WERI-Rb-1 (cell line): ENCODE data around the gene NME4.

Source experiments
- DNase-seq: peaks from one replicate; pipeline ENCODE4 v3.0.0-alpha.2; 2020
- H3K27ac ChIP-seq: fragments of 250-450 bp; sonication (Bioruptor Pico); 2 replicates; pipeline ENCODE4 v1.5.1; 2020; ENCODE audit warnings: mild to moderate bottlenecking, moderate library complexity
- H3K27me3 ChIP-seq: fragments of 250-450 bp; sonication (Bioruptor Pico); 2 replicates; pipeline ENCODE4 v1.5.1; 2021; ENCODE audit warnings: mild to moderate bottlenecking, low read depth, moderate library complexity; ENCODE audit not compliant: insufficient read depth, severe bottlenecking
- H3K36me3 ChIP-seq: fragments of 250-450 bp; sonication (Bioruptor Pico); 2 replicates; pipeline ENCODE4 v1.5.1; 2020; ENCODE audit warnings: mild to moderate bottlenecking, moderate library complexity
- H3K4me3 ChIP-seq: 2 replicates; pipeline ENCODE4 v1.5.1; 2011; ENCODE audit warnings: low read depth, mild to moderate bottlenecking, control low read depth, low read length
- H3K9me3 ChIP-seq: fragments of 250-450 bp; sonication (Bioruptor Pico); 2 replicates; pipeline ENCODE4 v1.5.1; 2021; ENCODE audit warnings: mild to moderate bottlenecking, moderate library complexity; ENCODE audit not compliant: severe bottlenecking
- CTCF ChIP-seq: IDR thresholded peaks from 2 replicates; pipeline ENCODE4 v1.5.1; 2011; ENCODE audit warnings: low read depth, mild to moderate bottlenecking, control low read depth, inconsistent platforms, low read length

NME4 gene

GRCh38 chr16:363110-363765 is 33.8 kb upstream of the NME4 start:
- peaks cover 21% of the 10 kb centered on the region for H3K36me3 ChIP-seq
- no peak overlapping the region for H3K4me3 ChIP-seq
- H3K27me3 ChIP-seq: no peaks in the 10 kb centered on the region
- TF ChIP-seq CTCF: no peak
- H3K9me3 ChIP-seq: no peaks in the 10 kb centered on the region
- no peak for DNase-seq
- no peak overlapping the region for H3K27ac ChIP-seq

DNA sequence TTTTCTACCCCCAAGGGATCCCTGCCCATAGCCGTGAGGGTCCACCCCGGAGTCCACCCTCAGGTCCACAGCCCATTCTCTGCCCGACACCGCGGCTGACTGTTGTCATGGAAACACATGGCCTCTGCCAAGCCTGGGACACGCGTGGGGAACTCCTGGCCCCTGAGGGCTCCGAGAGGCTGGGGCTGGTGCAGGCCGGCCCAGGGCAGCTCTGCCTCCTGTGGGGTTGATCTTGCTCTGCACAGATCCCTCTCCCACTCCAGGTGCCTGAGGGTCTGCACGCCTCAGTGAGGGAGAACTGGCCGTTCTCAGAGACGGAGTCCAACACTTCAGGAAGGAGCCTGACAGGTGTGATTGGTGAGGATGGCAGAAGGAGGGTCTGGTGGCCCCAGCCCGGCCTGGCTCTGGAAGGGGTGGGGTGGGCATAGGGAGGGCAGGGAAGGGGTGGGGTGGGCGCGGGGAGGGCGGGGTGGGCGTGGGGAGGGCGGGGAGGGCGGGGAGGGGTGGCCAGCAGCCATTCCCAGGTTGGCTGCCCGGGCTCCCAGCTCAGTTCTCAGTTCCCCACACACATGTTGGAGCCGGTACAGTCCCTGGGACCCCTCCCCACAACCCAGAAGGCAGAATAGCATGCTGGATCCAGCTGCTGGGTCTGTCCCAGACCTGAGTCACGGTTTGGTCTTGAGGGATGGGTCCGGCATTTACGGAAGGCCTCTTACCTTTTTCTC is 33.1 kb upstream of the NME4 start:
- H3K36me3 ChIP-seq: peaks cover 27% of the 10 kb centered on the region
- no peak overlapping the region for H3K4me3 ChIP-seq
- H3K27me3 ChIP-seq: no peaks in the 10 kb centered on the region
- H3K9me3 ChIP-seq: no peaks in the 10 kb centered on the region
- DNase-seq: no peak
- TF ChIP-seq CTCF: no peak
- no peak overlapping the region for H3K27ac ChIP-seq

- DNase-seq: no peak
- H3K9me3 ChIP-seq: no peaks in the 10 kb centered on the region
Observed at GRCh38 chr16:364595-365491, 32.2 kb upstream of the NME4 start.

GRCh38 chr16:366476-366875 is 30.5 kb upstream of the NME4 start:
- Histone ChIP-seq H3K4me3 (no peak overlapping the region), H3K27ac (no peak overlapping the region; the same call in 1 of the 2 replicates), H3K9me3 (no peaks in the 10 kb centered on the region), H3K36me3 (peaks cover 42% of the 10 kb centered on the region), H3K27me3 (no peaks in the 10 kb centered on the region)
- DNase-seq: no peak
- no peak for TF ChIP-seq CTCF

More at GRCh38 chr16:364595-365491, 32.2 kb upstream of the NME4 start:
- Histone ChIP-seq H3K36me3 (peaks cover 34% of the 10 kb centered on the region), H3K27ac (no peak overlapping the region), H3K27me3 (no peaks in the 10 kb centered on the region), H3K4me3 (no peak overlapping the region)
- no peak for TF ChIP-seq CTCF

GRCh38 chr16:367333-367903 is 29.6 kb upstream of the NME4 start:
- Histone ChIP-seq H3K27me3 (no peaks in the 10 kb centered on the region), H3K36me3 (peaks cover 52% of the 10 kb centered on the region), H3K4me3 (no peak overlapping the region), H3K27ac (no peak overlapping the region), H3K9me3 (no peaks in the 10 kb centered on the region)
- no peak for TF ChIP-seq CTCF
- DNase-seq: no peak
